Measurements from ENCODE around the gene PRC1.
"Not testable (repeated sequence)": the region's sequence is repeated elsewhere in the genome, so short reads cannot be mapped to it uniquely, and the experiment has no call there.

PRC1 gene

GRCh38 chr15:90934256-90934948 is 59.9 kb downstream of the PRC1 start:
- DNase-seq (ENCODE audit: low read depth) = peak; percentile 79

- no peak for DNase-seq (ENCODE audit: low read depth)
Measured at GRCh38 chr15:90933301-90933700, 61.0 kb downstream of the PRC1 start.

GRCh38 chr15:90932660-90932991 is 61.7 kb downstream of the PRC1 start:
- no peak for DNase-seq (ENCODE audit: low read depth)

GRCh38 chr15:90931828-90932659 is 62.3 kb downstream of the PRC1 start, which contains the start of gene HDDC3:
Gene HDDC3 (minus strand): TSS chr15:90932549. CDS start chr15:90932540, 9 bp downstream.
- peak; percentile 89 for DNase-seq (ENCODE audit: low read depth)

- DNase-seq (ENCODE audit: low read depth) = no peak
Measured at GRCh38 chr15:90931575-90931827, 62.8 kb downstream of the PRC1 start.

GRCh38 chr15:90930861-90931574 is 63.3 kb downstream of the PRC1 start:
- no peak for DNase-seq (ENCODE audit: low read depth)

- no peak for DNase-seq (ENCODE audit: low read depth)
Measured at GRCh38 chr15:90929246-90930019, 64.9 kb downstream of the PRC1 start.

GRCh38 chr15:90928106-90928505 is 66.2 kb downstream of the PRC1 start:
- not testable (repeated sequence) for DNase-seq (ENCODE audit: low read depth)

- DNase-seq (ENCODE audit: low read depth) = not testable (repeated sequence)
Measured at GRCh38 chr15:90926766-90927165, 67.6 kb downstream of the PRC1 start.

- no peak for DNase-seq (ENCODE audit: low read depth)
Measured at GRCh38 chr15:90924375-90924774, 70.0 kb downstream of the PRC1 start.

GRCh38 chr15:90922712-90923322 is 71.5 kb downstream of the PRC1 start:
- not testable (repeated sequence) for DNase-seq (ENCODE audit: low read depth)

GRCh38 chr15:90921887-90922286 is 72.4 kb downstream of the PRC1 start:
- no peak for DNase-seq (ENCODE audit: low read depth)

- no peak for DNase-seq (ENCODE audit: low read depth)
Measured at GRCh38 chr15:90918835-90919234, 75.5 kb downstream of the PRC1 start.

- no peak for DNase-seq (ENCODE audit: low read depth)
Measured at GRCh38 chr15:90918034-90918788, 76.1 kb downstream of the PRC1 start.

- no peak for DNase-seq (ENCODE audit: low read depth)
Measured at GRCh38 chr15:90917569-90917968, 76.8 kb downstream of the PRC1 start.

- DNase-seq (ENCODE audit: low read depth) = no peak
Measured at GRCh38 chr15:90916461-90916860, 77.9 kb downstream of the PRC1 start.
